B cell (primary cell): ENCODE results near the gene FADS2. TPM values are rescaled to one million over a fixed set of nuclear protein-coding genes. Genes with fewer than 3 reads are reported as not detected.

Source experiments
- ATAC-seq: fragments of 200-7000 bp; cut with Tn5 transposase; one replicate; pipeline ENCODE4 v1.10.0; 2021; ENCODE audit warnings: low read depth, mild to moderate bottlenecking, moderate number of reproducible peaks, moderate library complexity
- CTCF ChIA-PET: fragments of 350-600 bp; sonication (Branson Sonifier 250); formaldehyde crosslinking; loops from one replicate; lab custom pipeline; 2021; ENCODE audit warnings: antibody characterized with exemption, inconsistent platforms; lab: Charles Lee
- POLR2A ChIA-PET: fragments of 350-600 bp; sonication (Branson Sonifier 250); formaldehyde crosslinking; loops from one replicate; lab custom pipeline; 2021; ENCODE audit warnings: antibody characterized with exemption; lab: Charles Lee
- DNase-seq: peaks from one replicate; pipeline ENCODE4 v3.0.0; 2013
- H2AFZ ChIP-seq: 2 replicates; pipeline ENCODE4 v1.6.1; 2012; ENCODE audit warnings: mild to moderate bottlenecking, low read depth, low read length; ENCODE audit not compliant: insufficient read depth, poor library complexity, severe bottlenecking
- H3K27ac ChIP-seq, 2 donors: 1 replicate in 1 of 2; 2 replicates in 1 of 2; pipeline ENCODE4 v1.5.1; 2012 to 2013; ENCODE audit warnings: low read length in 2 of 2, mild to moderate bottlenecking in 2 of 2, moderate library complexity in 1 of 2
- H3K27me3 ChIP-seq, 4 experiments: fragments of 200-600 bp in 1 of 4; sonication (generic) in 1 of 4; replicated peaks in 1 of 4; 1 replicate in 2 of 4; 2 replicates in 2 of 4; pipeline versions ENCODE4 v1.6.1 to v1.7.0; 2013 to 2016; ENCODE audit warnings: low read length in 3 of 4, mild to moderate bottlenecking in 2 of 4, mixed read lengths in 1 of 4, moderate library complexity in 1 of 4; ENCODE audit not compliant: insufficient read depth in 4 of 4, control insufficient read depth in 3 of 4; ENCODE audit errors: control extremely low read depth in 1 of 4
- H3K36me3 ChIP-seq, 2 experiments: replicated peaks in 1 of 2; 1 replicate in 1 of 2; 2 replicates in 1 of 2; pipeline versions ENCODE4 v1.6.1 to v1.7.1; 2013; ENCODE audit warnings: low read length in 1 of 2; ENCODE audit not compliant: insufficient read depth in 2 of 2, control insufficient read depth in 1 of 2; ENCODE audit errors: control extremely low read depth in 1 of 2, extremely low read depth in 1 of 2
- H3K4me1 ChIP-seq, 2 donors: fragments of 200-600 bp in 1 of 2; sonication (generic) in 1 of 2; 1 replicate in 1 of 2; 2 replicates in 1 of 2; pipeline versions ENCODE4 v1.5.1 to v1.6.1; 2013 to 2017; ENCODE audit warnings: low read length in 2 of 2; ENCODE audit not compliant: control insufficient read depth in 2 of 2, insufficient read depth in 2 of 2
- H3K4me2 ChIP-seq: replicated peaks from 2 replicates; pipeline ENCODE3; 2012; ENCODE audit warnings: mild to moderate bottlenecking, low read depth, low read length; ENCODE audit not compliant: poor library complexity, severe bottlenecking
- H3K4me3 ChIP-seq, 5 experiments: fragments of 200-600 bp in 1 of 5; sonication (generic) in 1 of 5; 1 replicate in 3 of 5; 2 replicates in 2 of 5; pipeline versions ENCODE4 v1.5.1 to v1.7.0; 2011 to 2016; ENCODE audit warnings: low read length in 4 of 5, mild to moderate bottlenecking in 4 of 5, low read depth in 2 of 5, control low read depth in 1 of 5, moderate library complexity in 1 of 5; ENCODE audit not compliant: insufficient read depth in 1 of 5; ENCODE audit errors: control extremely low read depth in 1 of 5, extremely low read depth in 1 of 5
- H3K79me2 ChIP-seq: fragments of 200-600 bp; sonication (generic); one replicate; pipeline ENCODE4 v1.6.0; 2016; ENCODE audit warnings: low read length; ENCODE audit not compliant: control insufficient read depth, insufficient read depth
- H3K9ac ChIP-seq: fragments of 200-600 bp; sonication (generic); 2 replicates; pipeline ENCODE4 v1.6.1; 2017; ENCODE audit warnings: mild to moderate bottlenecking, low read length, moderate library complexity
- H3K9me3 ChIP-seq, 3 donors: one replicate each; pipeline versions ENCODE4 v1.6.1 to v1.7.1; 2013; ENCODE audit warnings: low read length in 2 of 3; ENCODE audit not compliant: control insufficient read depth in 2 of 3, insufficient read depth in 1 of 3; ENCODE audit errors: control extremely low read depth in 1 of 3
- H4K20me1 ChIP-seq: 2 replicates; pipeline ENCODE4 v1.6.0; 2012; ENCODE audit warnings: mild to moderate bottlenecking, low read length; ENCODE audit not compliant: insufficient read depth, control insufficient read depth, poor library complexity, severe bottlenecking
- H3K27ac Mint-ChIP-seq: one replicate; pipeline ENCODE4 v1.8.0; 2021; ENCODE audit warnings: mixed read lengths
- H3K27me3 Mint-ChIP-seq: one replicate; pipeline ENCODE4 v1.8.0; 2021; ENCODE audit warnings: mixed read lengths
- H3K4me1 Mint-ChIP-seq: one replicate; pipeline ENCODE4 v1.8.0; 2021; ENCODE audit warnings: mixed read lengths
- H3K4me3 Mint-ChIP-seq: one replicate; pipeline ENCODE4 v1.8.0; 2021; ENCODE audit warnings: mixed read lengths
- H3K9me3 Mint-ChIP-seq: one replicate; pipeline ENCODE4 v1.8.0; 2022; ENCODE audit warnings: mixed read lengths; ENCODE audit not compliant: insufficient read depth
- EZH2 ChIP-seq: IDR thresholded peaks from 2 replicates; pipeline ENCODE4 v1.6.1; 2012; ENCODE audit warnings: borderline replicate concordance, low read depth, mild to moderate bottlenecking, moderate library complexity, low read length; ENCODE audit not compliant: insufficient read depth, poor library complexity, severe bottlenecking
- WGBS: methylation state at CpG from one replicate; pipeline ENCODE4 v1.1.5; 2013; ENCODE audit warnings: missing lambda C conversion rate; ENCODE audit not compliant: insufficient coverage; 5-methylcytosine and 5-hydroxymethylcytosine counted together
- intact Hi-C: fragments of 100-400 bp; cut with micrococcal nuclease; formaldehyde crosslinking; loops from one replicate; pipeline ENCODE4 v1.10.0; 2022
- polyA plus RNA-seq: library from polyadenylated mRNA; depleted of rRNA; stranded (reverse); fragments of >200 nt; gene quantifications from 2 replicates; pipeline ENCODE4 v1.2.3, GENCODE V29; 2012
- total RNA-seq, 2 donors: library from RNA; stranded (reverse); fragments of 120-200 nt in 1 of 2; gene quantifications; 1 replicate in 1 of 2; 2 replicates in 1 of 2; pipeline versions ENCODE4 v1.2.3 to v1.2.4, GENCODE V29; 2013 to 2022
- TF ChIP-seq, protein P1 (sequence below): fragments of 200-600 bp; IDR thresholded peaks from one replicate; pipeline ENCODE4 v1.8.0; 2022; ENCODE audit warnings: antibody characterized with exemption, mild to moderate bottlenecking

The FADS2 gene
- total and polyA plus RNA-seq, 2 donors (not counting 1 experiment from before 2014, with no cell fraction given), result 1.5 to 5.9 TPM

DNA sequence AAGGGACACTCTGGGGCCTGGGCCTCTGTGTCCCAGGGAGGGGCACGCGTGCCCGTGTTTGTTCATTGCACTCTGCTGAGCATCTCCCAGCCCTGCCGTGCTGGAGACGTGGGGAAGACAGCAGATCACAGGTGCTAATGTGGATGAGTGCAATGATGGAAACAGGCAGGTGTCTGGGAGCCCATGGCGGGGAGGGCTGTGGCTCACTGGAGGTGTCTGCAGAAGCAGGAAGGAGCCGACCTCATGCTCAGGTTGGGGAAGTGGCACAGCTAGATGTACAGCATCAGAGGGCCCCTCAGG, 43.6 kb upstream of the FADS2 start:
- H2AFZ ChIP-seq, result no peak overlapping the region

DNA sequence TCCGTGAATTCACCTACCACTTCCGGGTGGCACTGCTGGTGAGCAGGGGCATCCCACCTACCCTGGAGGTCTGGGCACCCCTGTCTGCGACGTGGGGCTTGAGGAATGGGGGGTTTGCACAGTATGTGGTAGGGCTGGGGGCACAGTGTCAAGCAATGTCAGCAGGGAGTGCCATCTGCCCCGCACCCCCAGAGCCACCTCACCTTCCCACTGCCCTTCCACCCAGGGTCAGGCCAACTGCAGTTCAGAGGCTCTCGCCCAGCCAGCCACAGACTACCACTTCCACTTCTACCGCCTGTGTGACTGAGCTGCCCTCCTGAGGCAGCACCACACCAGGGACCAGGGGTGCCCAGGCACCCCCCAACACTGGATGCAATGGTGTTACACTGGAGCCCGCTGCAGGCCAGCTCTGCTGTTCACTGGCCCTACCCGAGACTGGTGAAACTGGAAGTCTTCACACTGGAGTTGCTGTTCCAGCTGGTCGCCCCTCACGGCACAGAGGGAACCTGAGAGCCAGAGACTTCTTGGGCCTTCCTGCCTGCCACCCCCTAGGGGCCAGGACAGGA, 42.2 kb upstream of the FADS2 start:
- no peaks in the 10 kb centered on the region for H3K27me3 Mint-ChIP-seq
- intact Hi-C loops, result no loop called here

More for the DNA sequence above, 43.6 kb upstream of the FADS2 start:
- POLR2A ChIA-PET, result no interaction called here
- H3K27ac ChIP-seq, result no peak overlapping the region
- Mint-ChIP-seq H3K9me3 (no peaks in the 10 kb centered on the region), H3K27ac (no peak overlapping the region), H3K4me1 (peaks cover 6% of the 10 kb centered on the region), H3K27me3 (no peaks in the 10 kb centered on the region), H3K4me3 (no peak overlapping the region)
- ATAC-seq (no peak), DNase-seq (no peak)
- intact Hi-C loops, result no loop called here
- no peaks in the 10 kb centered on the region for H3K27me3 ChIP-seq
- H3K9me3 ChIP-seq, result no peaks in the 10 kb centered on the region
- H3K4me2 ChIP-seq, result no peak overlapping the region
- 92% methylated on average over 7 of the region's 7 CpGs for WGBS
- H3K9ac ChIP-seq, result no peak overlapping the region
- peaks cover 11% of the 10 kb centered on the region for H4K20me1 ChIP-seq
- peaks cover 0 to 33% of the 10 kb centered on the region in 2 experiments for H3K36me3 ChIP-seq
- no peak for TF ChIP-seq EZH2
- H3K4me3 ChIP-seq, result no peak overlapping the region
- CTCF ChIA-PET, result interaction anchor here (1.4 kb wide), 1 partner anchor 13 kb away, joined by 5 read pairs; no protein-coding TSS in a partner anchor
- peaks cover 9 to 12% of the 10 kb centered on the region in 2 donors for H3K4me1 ChIP-seq
- H3K79me2 ChIP-seq, result peaks cover 7% of the 10 kb centered on the region

More for the DNA sequence above, 42.2 kb upstream of the FADS2 start:
- Histone ChIP-seq H3K79me2 (peaks cover 19% of the 10 kb centered on the region), H3K4me1 (peaks cover 9 to 12% of the 10 kb centered on the region in 2 donors), H3K27ac (peak overlapping the region in 1 of 2 donors; percentile 6), H3K27me3 (no peaks in the 10 kb centered on the region), H3K36me3 (peaks cover 0 to 43% of the 10 kb centered on the region in 2 experiments), H3K9me3 (no peaks in the 10 kb centered on the region), H3K4me3 (no peak overlapping the region), H3K9ac (no peak overlapping the region), H4K20me1 (peaks cover 11% of the 10 kb centered on the region), H3K4me2 (peak overlapping the region; percentile 14), H2AFZ (no peak overlapping the region)
- TF ChIP-seq EZH2, result no peak
- TF ChIP-seq, protein P1, sequence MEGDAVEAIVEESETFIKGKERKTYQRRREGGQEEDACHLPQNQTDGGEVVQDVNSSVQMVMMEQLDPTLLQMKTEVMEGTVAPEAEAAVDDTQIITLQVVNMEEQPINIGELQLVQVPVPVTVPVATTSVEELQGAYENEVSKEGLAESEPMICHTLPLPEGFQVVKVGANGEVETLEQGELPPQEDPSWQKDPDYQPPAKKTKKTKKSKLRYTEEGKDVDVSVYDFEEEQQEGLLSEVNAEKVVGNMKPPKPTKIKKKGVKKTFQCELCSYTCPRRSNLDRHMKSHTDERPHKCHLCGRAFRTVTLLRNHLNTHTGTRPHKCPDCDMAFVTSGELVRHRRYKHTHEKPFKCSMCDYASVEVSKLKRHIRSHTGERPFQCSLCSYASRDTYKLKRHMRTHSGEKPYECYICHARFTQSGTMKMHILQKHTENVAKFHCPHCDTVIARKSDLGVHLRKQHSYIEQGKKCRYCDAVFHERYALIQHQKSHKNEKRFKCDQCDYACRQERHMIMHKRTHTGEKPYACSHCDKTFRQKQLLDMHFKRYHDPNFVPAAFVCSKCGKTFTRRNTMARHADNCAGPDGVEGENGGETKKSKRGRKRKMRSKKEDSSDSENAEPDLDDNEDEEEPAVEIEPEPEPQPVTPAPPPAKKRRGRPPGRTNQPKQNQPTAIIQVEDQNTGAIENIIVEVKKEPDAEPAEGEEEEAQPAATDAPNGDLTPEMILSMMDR, result no peak
- Mint-ChIP-seq H3K4me1 (peaks cover 12% of the 10 kb centered on the region), H3K9me3 (no peaks in the 10 kb centered on the region), H3K4me3 (no peak overlapping the region), H3K27ac (no peak overlapping the region)
- 45% methylated on average over 7 of the region's 11 CpGs for WGBS
- CTCF ChIA-PET, result interaction anchor here (2.7 kb wide), 1 partner anchor 11 kb away, joined by 24 read pairs; no protein-coding TSS in a partner anchor
- DNase-seq, result peak; percentile 42
- POLR2A ChIA-PET, result no interaction called here
- ATAC-seq, result peak; percentile 24
